Renal pelvis (tissue), 4 donors: ENCODE results near the gene ERFE. TPM values are rescaled to one million over a fixed set of nuclear protein-coding genes. Genes with fewer than 3 reads are reported as not detected.

Experiments used
- DNase-seq: peaks from one replicate; pipeline ENCODE4 v3.0.0-alpha.2; 2013
- polyA plus RNA-seq, 3 donors: library from polyadenylated mRNA; unstranded; fragments of 120-200 nt; gene quantifications; one replicate each; pipeline ENCODE4 v1.2.1, GENCODE V29; 2013; ENCODE audit not compliant: insufficient read length in 3 of 3

The ERFE gene
- polyA plus RNA-seq, 3 donors: 6.0 to 8.1 (median 7.3) TPM

GRCh38 chr2:238125127-238125885 is 33.5 kb upstream of the ERFE start:
- DNase-seq: no peak

- no peak for DNase-seq
These were observed 32.4 kb upstream of the ERFE start for GRCh38 chr2:238126338-238126737.

- no peak for DNase-seq
These were observed 32.0 kb upstream of the ERFE start for GRCh38 chr2:238126775-238127164.

GRCh38 chr2:238127165-238128060 is 31.4 kb upstream of the ERFE start:
- no peak for DNase-seq

DNA sequence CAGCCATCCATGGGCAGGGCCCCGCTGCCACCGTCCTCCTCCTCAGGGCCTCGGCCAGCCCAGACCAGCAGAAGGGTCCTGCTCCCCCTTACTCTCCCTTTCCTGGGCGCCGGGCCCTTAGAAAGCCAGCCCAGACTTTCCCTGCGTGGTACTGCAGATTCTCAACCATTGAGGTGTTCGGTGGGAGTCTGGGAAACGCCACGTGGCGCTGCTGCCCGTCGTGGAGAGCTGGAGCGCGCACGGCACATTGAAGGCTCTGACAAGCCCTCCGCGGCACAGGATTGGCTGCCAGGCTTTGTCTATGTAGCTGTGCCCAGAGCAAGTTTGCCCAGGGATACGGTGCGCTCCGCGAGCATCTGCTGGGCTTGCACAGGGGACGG is 30.7 kb upstream of the ERFE start:
- DNase-seq: no peak

DNA sequence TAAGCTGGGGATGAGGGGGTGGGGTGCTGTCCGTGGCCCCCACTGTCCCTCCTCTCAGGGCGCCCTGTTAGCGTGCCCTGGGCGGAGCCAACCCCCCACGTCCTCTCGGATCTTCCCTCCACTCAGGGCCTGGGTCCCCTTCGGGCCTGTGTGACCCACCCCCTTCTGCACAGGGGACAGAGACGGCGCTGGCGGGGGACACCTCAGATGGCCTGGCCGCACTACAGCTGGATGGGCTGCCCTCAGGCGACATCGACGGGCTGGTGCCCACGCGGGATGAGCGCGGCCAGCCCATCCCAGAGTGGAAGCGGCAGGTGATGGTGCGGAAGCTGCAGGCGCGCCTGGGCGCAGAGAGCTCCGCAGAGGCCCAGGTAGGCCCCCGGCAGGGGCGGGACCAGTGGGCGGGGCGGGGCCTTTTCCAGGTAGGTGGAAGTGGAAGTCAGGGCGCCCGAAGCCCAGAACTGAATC is 30.2 kb upstream of the ERFE start:
- no peak for DNase-seq

- no peak for DNase-seq
These were observed 29.4 kb upstream of the ERFE start for GRCh38 chr2:238129166-238130010.

GRCh38 chr2:238130111-238130695 is 28.6 kb upstream of the ERFE start:
- DNase-seq: no peak

DNA sequence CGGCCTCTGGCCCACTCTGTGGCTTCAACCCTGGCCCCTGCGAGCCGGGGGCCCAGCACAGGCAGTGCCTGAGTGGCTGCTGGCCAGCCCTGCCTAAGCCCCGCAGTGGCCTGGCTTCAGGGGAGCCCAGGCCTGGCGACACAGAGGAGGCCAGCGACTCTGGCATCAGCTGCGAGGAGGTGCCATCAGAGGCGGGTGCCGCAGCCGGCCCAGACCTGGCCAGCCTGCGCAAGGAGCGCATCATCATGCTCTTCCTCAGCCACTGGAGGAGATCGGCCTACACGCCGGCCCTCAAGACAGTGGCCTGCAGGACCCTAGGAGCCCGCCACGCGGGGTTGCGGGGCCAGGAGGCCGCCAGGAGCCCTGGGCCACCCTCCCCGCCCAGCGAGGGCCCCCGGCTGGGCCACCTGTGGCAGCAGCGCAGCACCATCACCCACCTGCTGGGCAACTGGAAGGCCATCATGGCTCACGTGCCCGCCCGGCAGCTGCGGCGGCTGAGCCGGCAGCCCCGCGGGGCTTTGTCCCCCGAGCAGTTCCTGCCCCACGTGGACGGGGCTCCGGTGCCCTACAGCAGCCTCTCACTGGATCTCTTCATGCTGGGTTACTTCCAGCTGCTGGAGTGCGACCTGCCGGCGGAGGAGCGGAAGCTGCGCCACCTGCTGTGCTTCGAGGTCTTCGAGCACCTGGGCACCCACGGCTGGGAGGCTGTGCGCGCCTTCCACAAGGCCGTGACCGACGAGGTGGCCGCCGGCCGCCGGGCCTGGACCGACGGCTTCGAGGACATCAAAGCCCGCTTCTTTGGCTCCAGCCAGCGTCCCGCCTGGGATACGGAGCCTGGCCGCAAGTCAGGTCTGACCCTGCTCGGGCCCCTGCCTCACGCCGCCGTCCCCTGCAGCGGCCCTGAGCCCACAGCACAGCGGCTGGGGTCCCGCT is 27.8 kb upstream of the ERFE start:
- DNase-seq: no peak

GRCh38 chr2:238131761-238132462 is 26.9 kb upstream of the ERFE start:
- no peak for DNase-seq

DNA sequence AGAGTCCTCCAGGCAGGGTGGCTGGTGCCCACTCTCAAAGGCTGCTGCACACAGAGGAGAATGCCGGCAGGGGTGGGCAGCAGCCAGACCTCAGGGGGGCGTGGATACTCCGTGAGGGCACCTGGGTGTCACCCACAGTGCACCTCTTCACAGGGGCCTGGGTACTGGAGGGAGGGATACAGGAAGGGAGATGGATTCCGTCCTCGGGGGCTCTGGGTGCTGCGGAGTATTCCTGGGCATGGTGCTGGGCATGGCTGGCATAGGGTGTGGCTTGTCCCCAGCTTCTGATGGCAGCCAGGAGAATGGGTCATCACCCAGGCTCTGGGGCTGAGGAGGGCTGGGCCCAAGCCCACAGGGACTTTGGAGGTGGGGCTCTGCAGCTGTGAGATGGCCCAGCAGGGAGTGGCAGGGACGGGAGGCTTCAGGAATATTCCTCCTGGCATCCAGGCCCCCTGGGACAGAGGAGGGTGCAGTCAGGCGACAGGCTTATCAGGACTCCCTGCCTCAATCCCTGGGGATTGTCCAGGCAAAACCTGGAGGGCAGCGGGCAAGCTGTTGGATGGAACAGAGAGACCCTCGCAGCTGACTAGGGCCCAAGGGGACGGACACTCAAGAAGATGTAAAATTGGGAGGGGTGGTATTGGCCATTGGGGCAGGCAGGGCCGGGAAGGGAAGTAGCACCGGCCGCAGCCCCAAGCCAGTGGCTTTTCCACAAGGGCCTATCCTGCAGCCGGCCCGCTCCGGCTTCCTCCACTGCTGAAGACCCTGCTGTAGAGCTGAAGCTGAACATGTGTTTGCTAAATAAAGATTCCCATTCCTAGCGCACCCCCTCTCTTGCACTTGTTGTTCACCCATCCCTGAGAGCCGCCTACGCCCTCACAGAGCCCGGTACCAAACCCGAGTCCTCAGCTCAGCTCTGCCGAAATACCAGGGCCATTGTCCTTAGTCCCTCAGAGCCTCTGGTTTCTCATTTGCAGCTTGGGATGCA is 26.0 kb upstream of the ERFE start:
- DNase-seq: no peak

GRCh38 chr2:238133499-238134392 is 25.0 kb upstream of the ERFE start:
- DNase-seq: no peak

GRCh38 chr2:238134393-238134785 is 24.4 kb upstream of the ERFE start:
- DNase-seq: no peak

DNA sequence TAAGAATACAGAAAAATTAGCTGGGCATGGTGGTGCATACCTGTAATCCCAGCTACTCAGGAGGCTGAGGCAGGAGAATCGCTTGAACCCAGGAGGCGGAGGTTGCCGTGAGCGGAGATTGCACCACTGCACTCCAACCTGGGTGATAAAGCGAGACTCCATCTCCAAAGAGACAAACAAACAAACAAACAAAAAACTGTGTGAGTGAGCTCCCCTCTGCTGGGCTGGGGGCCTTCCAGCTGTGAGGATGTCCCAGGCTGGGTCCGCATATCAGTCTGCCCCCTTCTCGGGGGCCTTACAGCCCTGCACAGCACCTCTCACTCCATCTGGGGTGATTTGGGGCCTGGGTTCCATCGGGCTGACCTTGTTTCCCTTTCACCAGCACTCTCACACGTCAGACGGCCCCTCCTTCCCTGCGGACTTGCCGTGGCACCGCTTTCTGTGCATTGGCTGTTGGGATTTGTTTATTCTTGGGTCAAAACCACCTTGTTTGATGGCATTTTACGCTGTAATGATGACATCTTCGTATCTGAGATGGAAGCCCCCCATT is 23.1 kb upstream of the ERFE start:
- no peak for DNase-seq

DNA sequence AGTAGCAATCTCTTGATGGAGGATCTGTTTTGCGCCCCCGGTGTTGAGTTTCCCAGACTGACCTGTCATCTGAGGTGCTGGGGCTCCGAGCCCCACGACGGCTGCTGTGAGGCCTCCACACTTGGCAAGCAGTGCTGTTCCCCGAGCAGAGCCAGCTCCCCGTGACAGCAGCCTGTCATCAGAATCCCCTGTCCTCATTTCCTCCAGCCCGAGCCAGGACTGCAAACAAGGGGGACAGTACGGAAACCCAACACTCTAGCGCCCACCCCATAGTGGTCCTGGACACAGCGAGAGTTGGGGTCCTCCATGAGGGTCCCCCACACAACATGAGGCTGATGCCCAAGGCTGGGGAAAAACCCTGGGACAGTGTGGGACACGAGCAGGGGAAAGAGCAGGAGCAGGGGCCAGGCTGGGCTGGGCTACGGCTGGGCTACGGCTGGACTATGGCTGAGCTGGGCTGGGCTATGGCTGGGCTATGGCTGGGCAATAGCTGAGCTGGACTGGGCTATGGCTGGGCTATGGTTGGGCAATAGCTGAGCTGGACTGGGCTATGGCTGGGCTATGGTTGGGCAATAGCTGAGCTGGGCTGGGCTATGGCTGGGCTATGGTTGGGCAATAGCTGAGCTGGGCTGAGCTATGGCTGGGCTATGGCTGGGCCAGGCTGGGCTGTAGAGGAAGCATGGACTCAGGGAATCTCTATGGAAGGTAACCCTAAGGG is 21.8 kb upstream of the ERFE start:
- no peak for DNase-seq

- no peak for DNase-seq
These were observed 20.9 kb upstream of the ERFE start for GRCh38 chr2:238137885-238138284.
